Large intestine (tissue), 3 donors: Measurements from ENCODE around the gene APP. TPM values are rescaled to one million over a fixed set of nuclear protein-coding genes. Genes with fewer than 3 reads are reported as not detected.

ENCODE experiments used
- DNase-seq, 2 donors: peaks; one replicate each; pipeline versions ENCODE4 v3.0.0 to v3.0.0-alpha.2; 2013
- H3K27ac ChIP-seq: one replicate; pipeline ENCODE4 v1.5.1; 2013; ENCODE audit warnings: low read length
- H3K27me3 ChIP-seq: 2 replicates; pipeline ENCODE4 v1.6.1; 2013; ENCODE audit warnings: low read length; ENCODE audit not compliant: control insufficient read depth, insufficient read depth
- H3K36me3 ChIP-seq: 2 replicates; pipeline ENCODE4 v1.6.1; 2013; ENCODE audit warnings: low read length; ENCODE audit not compliant: control insufficient read depth, insufficient read depth
- H3K4me1 ChIP-seq: one replicate; pipeline ENCODE4 v1.6.1; 2013; ENCODE audit warnings: low read length; ENCODE audit not compliant: control insufficient read depth, insufficient read depth
- H3K4me3 ChIP-seq: one replicate; pipeline ENCODE4 v1.5.1; 2013; ENCODE audit warnings: low read length
- H3K9me3 ChIP-seq: one replicate; pipeline ENCODE4 v1.6.1; 2013; ENCODE audit warnings: mild to moderate bottlenecking, low read depth, low read length, moderate library complexity; ENCODE audit not compliant: control insufficient read depth
- WGBS: methylation state at CpG from one replicate; pipeline ENCODE4 v1.1.5; 2013; ENCODE audit warnings: low lambda C conversion rate; ENCODE audit not compliant: insufficient coverage; 5-methylcytosine and 5-hydroxymethylcytosine counted together
- polyA plus RNA-seq: library from polyadenylated mRNA; unstranded; fragments of 120-200 nt; gene quantifications from one replicate; pipeline ENCODE4 v1.2.1, GENCODE V29; 2013

APP gene
- polyA plus RNA-seq, 1 donor, result 265 TPM

- Histone ChIP-seq H3K27ac (no peak overlapping the region), H3K4me3 (no peak overlapping the region), H3K4me1 (peaks cover 3% of the 10 kb centered on the region), H3K36me3 (peaks cover 33% of the 10 kb centered on the region), H3K27me3 (no peaks in the 10 kb centered on the region), H3K9me3 (no peaks in the 10 kb centered on the region)
- no peak for DNase-seq
- 83% methylated on average over 1 of the region's 2 CpGs for WGBS
These were observed 213.4 kb downstream of the APP start for GRCh38 chr21:25956993-25957714.

GRCh38 chr21:25955646-25956045, 214.9 kb downstream of the APP start:
- no peak for DNase-seq
- Histone ChIP-seq H3K36me3 (peaks cover 36% of the 10 kb centered on the region), H3K27ac (no peak overlapping the region), H3K9me3 (no peaks in the 10 kb centered on the region), H3K4me3 (no peak overlapping the region), H3K27me3 (no peaks in the 10 kb centered on the region), H3K4me1 (no peaks in the 10 kb centered on the region)
- 80% methylated on average over 1 of the region's 11 CpGs for WGBS

- WGBS, result 100% methylated on average over 1 of the region's 2 CpGs
- Histone ChIP-seq H3K4me3 (no peak overlapping the region), H3K36me3 (peaks cover 36% of the 10 kb centered on the region), H3K4me1 (no peaks in the 10 kb centered on the region), H3K27ac (no peak overlapping the region), H3K9me3 (no peaks in the 10 kb centered on the region), H3K27me3 (no peaks in the 10 kb centered on the region)
- DNase-seq, result no peak
These were observed 216.9 kb downstream of the APP start for GRCh38 chr21:25953659-25954058.

GRCh38 chr21:25953196-25953595, 217.4 kb downstream of the APP start:
- no peak overlapping the region for H3K27ac ChIP-seq
- no peaks in the 10 kb centered on the region for H3K4me1 ChIP-seq
- peaks cover 36% of the 10 kb centered on the region for H3K36me3 ChIP-seq
- no peak overlapping the region for H3K4me3 ChIP-seq
- H3K9me3 ChIP-seq, result no peaks in the 10 kb centered on the region
- WGBS, result no CpG with 5 or more reads among the region's 3 CpGs
- no peaks in the 10 kb centered on the region for H3K27me3 ChIP-seq
- DNase-seq, result no peak

GRCh38 chr21:25952306-25952705, 218.3 kb downstream of the APP start:
- H3K27ac ChIP-seq, result no peak overlapping the region
- H3K4me3 ChIP-seq, result no peak overlapping the region
- DNase-seq, result no peak
- H3K27me3 ChIP-seq, result no peaks in the 10 kb centered on the region
- no peaks in the 10 kb centered on the region for H3K4me1 ChIP-seq
- no peaks in the 10 kb centered on the region for H3K9me3 ChIP-seq
- H3K36me3 ChIP-seq, result peaks cover 35% of the 10 kb centered on the region
- WGBS, result 80% methylated on average over 1 of the region's 1 CpG

- H3K27ac ChIP-seq, result no peak overlapping the region
- H3K36me3 ChIP-seq, result peaks cover 24% of the 10 kb centered on the region
- H3K27me3 ChIP-seq, result no peaks in the 10 kb centered on the region
- no CpG with 5 or more reads among the region's 1 CpG for WGBS
- no peaks in the 10 kb centered on the region for H3K4me1 ChIP-seq
- no peak for DNase-seq
- peaks cover 6% of the 10 kb centered on the region for H3K9me3 ChIP-seq
- H3K4me3 ChIP-seq, result no peak overlapping the region
These were observed 220.9 kb downstream of the APP start for GRCh38 chr21:25949701-25950100.

GRCh38 chr21:25944672-25945213, 225.8 kb downstream of the APP start:
- peaks cover 6% of the 10 kb centered on the region for H3K9me3 ChIP-seq
- no peak overlapping the region for H3K4me3 ChIP-seq
- peaks cover 7% of the 10 kb centered on the region for H3K36me3 ChIP-seq
- 83% methylated on average over 1 of the region's 3 CpGs for WGBS
- no peak for DNase-seq
- H3K27ac ChIP-seq, result no peak overlapping the region
- no peaks in the 10 kb centered on the region for H3K27me3 ChIP-seq
- H3K4me1 ChIP-seq, result no peaks in the 10 kb centered on the region

GRCh38 chr21:25944082-25944481, 226.5 kb downstream of the APP start:
- Histone ChIP-seq H3K4me3 (no peak overlapping the region), H3K27ac (no peak overlapping the region), H3K27me3 (no peaks in the 10 kb centered on the region), H3K9me3 (peaks cover 6% of the 10 kb centered on the region), H3K4me1 (no peaks in the 10 kb centered on the region), H3K36me3 (peaks cover 4% of the 10 kb centered on the region)
- 88% methylated on average over 1 of the region's 7 CpGs for WGBS
- DNase-seq, result no peak

GRCh38 chr21:25942135-25942534, 228.4 kb downstream of the APP start:
- no peak for DNase-seq
- peaks cover 6% of the 10 kb centered on the region for H3K9me3 ChIP-seq
- no peaks in the 10 kb centered on the region for H3K4me1 ChIP-seq
- no peaks in the 10 kb centered on the region for H3K27me3 ChIP-seq
- H3K27ac ChIP-seq, result no peak overlapping the region
- H3K36me3 ChIP-seq, result peaks cover 4% of the 10 kb centered on the region
- WGBS, result 92% methylated on average over 2 of the region's 9 CpGs
- no peak overlapping the region for H3K4me3 ChIP-seq

- no peak overlapping the region for H3K27ac ChIP-seq
- no peak overlapping the region for H3K4me3 ChIP-seq
These were observed 231.2 kb downstream of the APP start for GRCh38 chr21:25939396-25939761.

More at GRCh38 chr21:25939396-25939761, 231.2 kb downstream of the APP start:
- no peaks in the 10 kb centered on the region for H3K27me3 ChIP-seq
- H3K36me3 ChIP-seq, result no peaks in the 10 kb centered on the region
- H3K4me1 ChIP-seq, result no peaks in the 10 kb centered on the region
- no peaks in the 10 kb centered on the region for H3K9me3 ChIP-seq
- 80% methylated on average over 1 of the region's 1 CpG for WGBS
- no peak for DNase-seq
